Activated effector memory CD4-positive, alpha-beta T cell treated with anti-CD3 and anti-CD28 coated beads, Interleukin-2, amount 50 U/mL, for 16 hours (primary cell): ENCODE measurements around the gene AXIN2.
A peak's percentile ranks its signal among the peaks of the same experiment; 100 is the strongest.

Source experiments
- DNase-seq: peaks from one replicate; pipeline ENCODE4 v3.0.0-alpha.2; 2020

The AXIN2 gene

DNA sequence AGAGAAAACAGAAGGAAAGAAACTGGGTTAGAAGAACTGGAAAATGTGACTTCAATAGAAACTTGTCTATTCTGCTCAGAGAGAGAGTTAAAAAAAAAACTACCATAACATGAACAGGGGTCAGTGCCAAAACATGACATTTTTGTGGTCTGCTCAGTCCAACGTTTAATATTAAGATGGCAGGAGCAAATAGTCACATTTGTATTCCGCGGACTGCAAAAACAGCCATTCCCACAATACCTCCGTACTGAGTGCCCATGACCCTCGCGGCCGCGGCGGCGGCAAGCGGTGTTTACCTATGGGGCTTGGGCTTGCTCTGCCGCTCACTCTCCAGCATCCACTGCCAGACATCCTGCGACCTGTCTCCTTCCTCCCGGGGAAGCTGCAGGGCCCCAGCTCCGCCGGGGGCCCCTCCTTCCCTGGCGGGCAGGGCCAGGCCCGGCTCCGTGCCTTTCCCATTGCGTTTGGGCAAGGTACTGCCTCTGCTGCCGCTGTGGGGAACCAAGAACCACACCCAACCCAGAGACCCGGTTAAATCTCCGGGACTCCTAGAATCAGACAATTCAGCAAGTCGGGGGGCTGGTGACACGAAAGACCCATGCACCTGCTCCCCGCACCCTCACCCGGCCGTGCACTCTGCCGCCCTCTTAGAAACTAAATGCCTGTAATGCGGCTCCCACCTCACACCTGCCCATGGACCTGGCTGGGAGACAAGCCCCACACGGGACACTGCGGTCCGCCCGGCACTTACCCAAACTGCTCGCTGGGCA lies 24.7 kb downstream of the AXIN2 start:
- no peak for DNase-seq

GRCh38 chr17:65535777-65536572 lies 25.5 kb downstream of the AXIN2 start:
- DNase-seq = no peak

DNA sequence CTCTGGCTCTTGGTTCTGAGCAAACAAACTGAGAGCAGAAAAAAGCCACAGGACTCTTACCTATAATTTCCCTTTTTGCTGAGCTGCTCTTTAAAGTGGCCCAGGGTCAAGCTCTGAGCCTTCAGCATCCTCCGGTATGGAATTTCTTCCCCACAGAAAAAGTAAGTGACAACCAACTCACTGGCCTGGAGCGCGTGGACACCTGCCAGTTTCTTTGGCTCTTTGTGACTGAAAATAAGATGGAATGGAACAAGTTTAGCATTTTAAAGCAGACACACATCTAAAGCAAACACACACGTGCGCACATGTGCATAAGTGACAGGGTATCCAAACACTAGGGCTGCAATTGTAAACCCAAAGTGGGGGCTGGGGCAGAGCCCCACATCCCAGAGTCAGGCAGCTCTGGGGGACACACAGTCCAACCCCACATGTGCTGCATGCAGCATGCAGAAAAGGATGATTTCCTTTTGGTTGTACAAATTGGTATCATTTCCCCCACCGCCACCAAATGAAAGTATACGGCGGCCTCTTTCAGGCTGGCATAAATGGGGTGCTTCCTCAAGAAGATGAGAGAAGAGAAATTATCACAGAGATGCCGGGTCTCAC lies 27.5 kb downstream of the AXIN2 start:
- DNase-seq = peak; percentile 34

DNA sequence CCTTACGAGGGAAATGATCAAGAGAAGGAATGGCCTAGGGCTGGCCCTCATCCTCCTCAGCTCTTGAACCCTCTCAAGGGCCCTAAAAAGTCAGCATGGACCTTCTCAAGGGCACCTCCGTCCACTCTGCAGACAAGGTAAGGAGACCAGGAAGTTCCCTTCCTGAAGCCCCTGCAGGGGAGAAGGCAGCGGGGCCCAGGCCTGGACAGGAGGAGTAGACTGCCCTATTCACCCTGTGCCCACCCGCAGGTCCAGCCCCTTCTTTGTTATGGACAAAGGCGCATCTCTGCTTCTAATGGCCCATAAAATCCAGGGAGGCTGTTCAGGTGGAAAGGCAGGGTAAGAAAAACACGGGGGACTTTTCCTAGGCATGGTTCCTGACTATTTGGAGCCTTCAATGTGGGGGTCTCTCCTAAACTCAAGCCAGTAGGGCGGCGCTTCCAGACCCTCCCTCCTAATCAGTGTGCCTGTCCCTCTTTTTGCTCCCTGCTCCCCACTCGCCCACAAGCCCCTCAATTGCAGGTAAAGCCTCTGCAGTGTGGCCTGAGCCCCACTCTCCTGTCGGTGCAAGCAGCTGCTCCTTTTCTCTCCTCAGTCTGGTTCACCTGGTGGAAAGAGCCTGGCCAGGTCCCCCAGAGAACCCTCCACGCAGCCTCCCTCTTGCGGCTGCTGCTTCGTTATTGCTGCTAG lies 28.2 kb downstream of the AXIN2 start:
- peak; percentile 39 for DNase-seq

- peak; percentile 60 for DNase-seq
Measured at GRCh38 chr17:65532101-65532890, 29.2 kb downstream of the AXIN2 start.

GRCh38 chr17:65531256-65532100 lies 30.0 kb downstream of the AXIN2 start:
- peak; percentile 59 for DNase-seq

- DNase-seq = peak; percentile 33
Measured at GRCh38 chr17:65530523-65531255, 30.8 kb downstream of the AXIN2 start.

DNA sequence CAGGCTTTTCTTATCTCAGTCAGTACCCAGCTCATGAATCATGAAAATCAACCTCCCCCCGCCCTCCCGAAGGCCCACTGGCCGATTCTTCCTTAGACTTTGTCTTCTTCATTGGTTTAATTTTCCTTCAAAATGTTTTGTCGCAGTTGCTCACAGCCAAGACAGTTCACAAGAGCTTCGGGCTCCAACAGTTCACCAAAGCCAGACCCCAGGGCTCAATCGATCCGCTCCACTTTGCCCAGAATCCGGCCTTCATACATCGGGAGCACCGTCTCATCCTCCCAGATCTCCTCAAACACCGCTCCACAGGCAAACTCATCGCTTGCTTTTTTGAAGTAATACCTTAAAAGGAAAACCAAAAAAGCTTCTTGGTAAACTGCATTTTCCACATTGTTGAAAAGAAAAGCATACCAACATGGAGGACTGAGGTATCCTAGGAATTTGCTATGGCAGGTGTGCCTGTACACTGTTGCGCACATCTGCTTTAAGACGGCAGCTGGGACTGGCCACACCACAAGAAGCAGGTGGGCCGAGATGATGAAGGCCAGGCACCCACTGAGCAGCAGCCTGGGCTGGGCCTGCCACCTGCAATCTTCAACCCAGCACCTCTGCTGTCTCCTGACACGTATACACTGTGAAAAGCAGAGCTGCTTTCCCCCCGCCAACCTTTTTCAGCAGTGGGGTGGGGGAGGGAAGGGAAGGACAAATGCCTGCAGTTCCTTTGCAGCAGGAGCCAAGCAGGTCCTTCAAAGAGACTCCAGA lies 31.5 kb downstream of the AXIN2 start:
- peak; percentile 46 for DNase-seq

DNA sequence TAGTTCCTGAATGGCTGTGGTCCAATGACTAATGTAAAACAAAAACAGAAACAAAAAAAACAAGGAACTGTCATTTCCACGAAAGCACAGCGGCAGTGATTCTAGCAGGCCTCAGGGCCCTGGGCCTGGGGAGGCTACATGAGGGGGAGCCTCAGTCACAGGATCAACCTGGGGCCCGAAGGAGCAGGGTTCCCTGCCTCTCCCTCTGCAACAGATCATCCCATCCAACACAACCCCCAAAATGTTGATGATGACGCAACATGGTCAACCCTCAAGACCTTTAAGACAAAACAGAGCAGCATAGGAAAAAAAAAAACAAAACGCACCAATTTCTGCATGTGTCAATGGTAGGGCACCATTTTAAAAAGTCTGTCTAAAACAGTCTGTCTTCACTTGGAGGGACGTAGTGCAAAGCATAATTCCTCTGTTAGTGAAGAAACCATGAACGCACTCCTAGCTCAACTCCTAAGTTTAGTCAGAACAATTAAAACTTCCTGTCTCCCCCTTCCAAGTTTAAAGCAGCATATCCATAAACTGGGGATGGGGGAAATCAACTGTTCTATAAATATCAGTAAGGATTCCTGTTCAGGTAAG lies 32.3 kb downstream of the AXIN2 start:
- peak; percentile 36 for DNase-seq

- peak; percentile 59 for DNase-seq
Measured at GRCh38 chr17:65527857-65528591, 33.4 kb downstream of the AXIN2 start.

DNA sequence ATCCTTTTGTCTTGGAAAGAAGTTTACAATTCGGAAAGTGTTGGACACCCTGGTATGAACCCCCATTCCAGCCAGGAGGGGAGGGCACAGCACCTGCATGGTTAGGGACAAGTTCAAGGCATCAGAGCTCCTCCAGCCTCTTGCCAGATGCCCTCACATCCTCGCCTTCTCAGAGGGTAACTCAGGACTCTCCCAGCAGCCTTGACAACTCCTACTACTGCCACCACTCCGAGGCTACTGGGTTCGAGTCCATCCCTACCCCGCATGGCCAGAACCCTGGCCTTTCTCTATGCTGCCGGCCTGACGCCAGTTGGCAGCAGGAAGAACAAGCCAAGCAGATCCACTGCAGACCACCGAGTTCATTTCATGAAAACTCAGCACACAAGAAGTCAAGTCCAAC lies 34.1 kb downstream of the AXIN2 start:
- DNase-seq = peak; percentile 56

DNA sequence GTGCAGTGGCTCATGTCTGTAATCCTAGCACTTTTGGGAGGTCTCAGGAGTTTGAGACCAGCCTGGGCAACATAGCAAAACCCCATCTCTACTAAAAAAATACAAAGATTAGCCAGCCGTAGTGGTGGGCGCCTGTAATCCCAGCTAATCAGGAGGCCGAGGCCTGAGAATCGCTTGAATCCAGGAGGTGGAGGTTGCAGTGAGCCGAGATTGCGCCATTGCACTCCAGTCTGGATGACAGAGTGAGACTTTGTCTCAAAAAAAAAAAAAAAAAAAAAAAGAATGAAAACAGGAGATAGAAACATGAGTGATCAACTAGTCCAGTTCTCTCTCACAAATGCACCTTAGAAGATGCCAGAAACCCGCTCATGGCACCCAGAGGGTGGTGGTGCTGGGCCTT lies 34.6 kb downstream of the AXIN2 start:
- DNase-seq = peak; percentile 16

DNA sequence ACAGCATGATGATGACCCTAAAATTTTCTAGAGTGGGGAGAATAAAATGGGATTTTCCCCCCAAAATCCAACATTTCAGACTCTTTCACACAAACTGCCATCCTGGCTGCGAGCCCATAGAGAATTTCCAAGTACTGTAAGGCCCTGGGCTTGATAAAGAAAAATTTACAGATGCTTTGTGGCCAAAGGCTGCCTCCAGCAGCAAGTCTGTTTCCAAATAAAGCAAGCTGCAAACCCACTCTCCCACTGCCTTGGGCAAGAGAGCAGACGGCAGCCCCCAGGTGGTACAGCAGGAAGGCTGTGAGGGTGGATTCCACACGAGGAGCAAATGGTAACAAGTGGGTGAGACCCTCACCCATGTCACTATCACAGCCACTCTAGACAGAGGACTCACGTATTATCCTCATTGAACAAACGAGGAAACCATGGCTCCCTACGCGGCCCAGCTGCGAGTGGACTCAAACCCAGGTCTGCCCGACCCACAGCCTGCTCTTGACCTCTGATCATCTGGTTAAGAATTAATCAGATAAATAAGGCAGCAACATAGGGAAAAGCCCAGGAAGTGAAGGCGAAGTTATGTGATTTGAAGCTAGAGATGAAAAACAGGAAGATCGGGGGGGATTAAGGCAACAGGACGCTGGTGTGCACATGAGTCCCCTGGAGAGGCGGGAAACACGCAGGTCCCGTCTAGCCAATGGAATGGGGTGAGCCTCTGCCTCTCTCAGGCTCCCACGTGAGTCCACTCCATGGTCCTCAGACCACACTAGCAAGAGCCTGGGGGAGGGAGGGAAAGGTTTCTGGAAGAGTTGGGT lies 37.4 kb downstream of the AXIN2 start:
- peak; percentile 59 for DNase-seq

- DNase-seq = no peak
Measured at GRCh38 chr17:65523411-65523810, 38.0 kb downstream of the AXIN2 start.

DNA sequence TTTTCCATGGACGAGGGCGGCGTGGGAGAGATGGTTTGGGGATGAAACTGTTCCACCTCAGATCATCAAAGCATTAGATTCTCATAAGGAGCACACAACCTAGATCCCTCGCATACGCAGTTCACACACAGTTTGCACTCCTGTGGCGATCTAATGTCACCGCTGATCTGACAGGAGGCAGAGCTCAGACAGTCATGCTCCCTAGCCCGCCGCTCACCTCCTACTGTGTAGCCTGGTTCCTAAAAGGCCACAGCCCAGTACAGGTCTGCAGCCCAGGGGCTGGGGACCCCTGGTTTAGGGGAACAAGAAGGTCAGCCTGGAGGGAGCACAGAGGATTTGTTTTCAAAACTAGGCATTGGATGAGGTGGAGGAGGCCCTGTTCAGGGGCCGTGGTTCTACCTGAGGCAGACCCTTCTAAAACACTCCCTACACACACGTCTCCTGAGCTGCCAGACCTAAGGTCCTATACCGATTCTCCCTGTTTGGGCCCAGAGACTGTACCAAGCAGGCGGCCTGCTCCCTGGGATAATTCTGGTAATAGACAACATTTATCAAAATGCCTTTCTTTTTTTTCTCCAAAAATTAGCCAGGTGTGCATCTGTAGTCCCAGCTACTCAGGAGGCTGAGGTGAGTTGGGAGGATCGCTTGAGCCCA lies 38.6 kb downstream of the AXIN2 start:
- DNase-seq = no peak

DNA sequence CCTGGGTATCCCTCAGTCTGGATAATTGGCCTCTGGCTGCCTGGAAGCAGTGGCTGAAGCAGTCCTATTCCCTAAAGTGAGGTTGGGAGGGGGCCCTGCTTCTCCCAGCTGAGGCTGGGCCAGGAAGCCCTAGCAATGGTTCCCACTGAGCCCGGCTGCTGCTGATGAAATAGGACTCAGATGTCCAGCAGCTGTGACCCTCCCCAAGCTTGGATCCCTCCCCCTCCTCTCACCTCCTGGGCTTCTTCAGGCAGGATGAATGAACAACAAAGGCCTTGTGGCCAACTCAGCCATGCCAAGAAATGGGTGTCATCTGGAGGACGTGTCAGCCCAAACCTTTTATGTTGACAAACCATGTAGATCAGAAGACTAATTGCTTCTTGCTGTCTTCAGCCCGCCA lies 42.0 kb downstream of the AXIN2 start:
- DNase-seq = no peak

DNA sequence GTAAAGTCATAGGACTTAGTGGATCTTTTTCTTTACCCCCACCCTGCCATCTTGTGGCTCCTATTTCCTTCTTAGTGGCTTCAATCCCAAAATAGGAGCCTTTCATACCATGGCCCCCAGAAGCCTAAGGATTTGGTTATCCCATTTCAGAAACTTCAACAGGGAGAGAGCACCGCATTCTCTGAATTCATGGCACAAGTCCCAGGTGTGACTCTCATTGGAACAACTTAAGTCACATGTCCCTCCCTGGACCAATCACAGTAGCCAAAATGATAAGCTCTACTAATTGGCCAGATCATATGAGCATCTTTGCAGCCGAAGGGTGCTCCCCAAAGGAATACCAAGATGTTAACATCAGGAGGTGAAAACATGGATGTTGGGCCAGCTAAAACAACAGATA lies 43.2 kb downstream of the AXIN2 start:
- DNase-seq = no peak
